Muscle layer of colon (tissue), 2 donors: ENCODE data around the gene ABCB9.

Source experiments
- H3K27ac ChIP-seq: one replicate; pipeline ENCODE4 v1.7.0; 2013; ENCODE audit warnings: low read depth, mild to moderate bottlenecking, low read length, moderate library complexity
- H3K27me3 ChIP-seq, 2 donors: one replicate each; pipeline ENCODE4 v1.7.0; 2013; ENCODE audit warnings: low read length in 2 of 2, mild to moderate bottlenecking in 2 of 2; ENCODE audit not compliant: insufficient read depth in 2 of 2, control insufficient read depth in 1 of 2
- H3K36me3 ChIP-seq: one replicate; pipeline ENCODE4 v1.7.0; 2013; ENCODE audit warnings: mild to moderate bottlenecking, low read length; ENCODE audit not compliant: insufficient read depth
- H3K4me1 ChIP-seq: one replicate; pipeline ENCODE4 v1.7.0; 2013; ENCODE audit warnings: mild to moderate bottlenecking, low read length; ENCODE audit not compliant: insufficient read depth
- H3K4me3 ChIP-seq, 2 donors: one replicate each; pipeline ENCODE4 v1.7.0; 2013; ENCODE audit warnings: low read length in 2 of 2, low read depth in 1 of 2, mild to moderate bottlenecking in 1 of 2, moderate library complexity in 1 of 2
- H3K9ac ChIP-seq: one replicate; pipeline ENCODE4 v1.7.0; 2013; ENCODE audit warnings: low read length
- H3K9me3 ChIP-seq: one replicate; pipeline ENCODE4 v1.7.0; 2013; ENCODE audit warnings: mild to moderate bottlenecking, low read length
- donor health status: abdominal sarcoma.
- donor health status: Adenocarcinoma of cecum.

Gene ABCB9

DNA sequence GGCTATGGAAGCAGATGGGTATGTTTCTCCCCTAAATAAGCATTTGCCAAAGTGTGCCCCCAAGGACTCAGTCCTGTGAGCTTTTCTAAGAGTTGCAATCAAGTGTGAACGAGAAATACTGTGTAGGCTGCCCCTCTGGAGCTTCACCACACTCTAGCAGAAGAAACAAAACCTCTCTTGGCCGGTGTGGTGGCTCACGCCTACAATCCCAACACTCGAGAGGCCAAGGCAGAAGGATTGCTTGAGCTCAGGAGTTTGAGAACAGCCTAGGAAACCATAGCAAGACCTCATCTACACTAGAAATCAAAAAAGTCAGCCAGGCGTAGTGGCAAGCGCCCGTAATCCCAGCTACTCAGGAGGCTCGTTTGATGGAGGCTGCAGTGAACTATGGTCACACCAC lies 80.1 kb downstream of the ABCB9 start:
- no peaks in the 10 kb centered on the region for H3K9me3 ChIP-seq
- H3K36me3 ChIP-seq = no peaks in the 10 kb centered on the region
- no peak overlapping the region for H3K4me3 ChIP-seq
- H3K27me3 ChIP-seq = no peaks in the 10 kb centered on the region
- H3K27ac ChIP-seq = no peak overlapping the region
- H3K9ac ChIP-seq = no peak overlapping the region
- H3K4me1 ChIP-seq = peaks cover 20% of the 10 kb centered on the region

DNA sequence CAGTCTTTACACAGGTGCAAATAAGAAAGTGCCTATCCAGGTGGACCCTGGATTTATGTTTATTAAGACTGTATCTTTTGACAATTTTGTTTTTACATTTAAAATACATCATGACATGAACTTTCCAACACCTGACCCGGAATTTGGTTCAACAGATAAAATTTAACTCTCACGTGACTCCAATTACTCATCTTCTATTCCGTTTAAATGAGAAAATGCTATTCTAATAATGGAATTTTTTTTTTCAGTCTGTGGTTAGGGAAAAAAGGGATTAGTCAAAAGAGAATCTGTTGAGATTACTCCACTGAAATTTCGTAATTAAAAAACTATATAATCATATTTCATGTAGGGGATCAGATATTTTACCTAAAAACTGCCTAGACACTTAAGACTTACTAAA lies 81.4 kb downstream of the ABCB9 start:
- H3K4me1 ChIP-seq = peaks cover 20% of the 10 kb centered on the region

GRCh38 chr12:122884091-122884826 lies 82.0 kb downstream of the ABCB9 start:
- Histone ChIP-seq H3K4me3 (no peak overlapping the region), H3K27ac (no peak overlapping the region), H3K9ac (no peak overlapping the region), H3K27me3 (no peaks in the 10 kb centered on the region), H3K9me3 (no peaks in the 10 kb centered on the region), H3K36me3 (no peaks in the 10 kb centered on the region), H3K4me1 (peaks cover 20% of the 10 kb centered on the region)

More for the DNA sequence above, 81.4 kb downstream of the ABCB9 start:
- no peak overlapping the region for H3K27ac ChIP-seq
- no peak overlapping the region for H3K4me3 ChIP-seq
- H3K9ac ChIP-seq = no peak overlapping the region
- no peaks in the 10 kb centered on the region for H3K27me3 ChIP-seq
- no peaks in the 10 kb centered on the region for H3K36me3 ChIP-seq
- H3K9me3 ChIP-seq = no peaks in the 10 kb centered on the region

- no peak overlapping the region for H3K27ac ChIP-seq
- H3K9me3 ChIP-seq = no peaks in the 10 kb centered on the region
- H3K36me3 ChIP-seq = no peaks in the 10 kb centered on the region
- no peaks in the 10 kb centered on the region for H3K27me3 ChIP-seq
- H3K4me3 ChIP-seq = no peak overlapping the region
- H3K4me1 ChIP-seq = peaks cover 9% of the 10 kb centered on the region
- no peak overlapping the region for H3K9ac ChIP-seq
Measured at GRCh38 chr12:122882908-122883558, 83.2 kb downstream of the ABCB9 start.

- H3K4me3 ChIP-seq = no peak overlapping the region
- no peaks in the 10 kb centered on the region for H3K36me3 ChIP-seq
- no peak overlapping the region for H3K9ac ChIP-seq
- H3K9me3 ChIP-seq = no peaks in the 10 kb centered on the region
- H3K4me1 ChIP-seq = no peaks in the 10 kb centered on the region
- no peak overlapping the region for H3K27ac ChIP-seq
- no peaks in the 10 kb centered on the region for H3K27me3 ChIP-seq
Measured at GRCh38 chr12:122880668-122881067, 85.6 kb downstream of the ABCB9 start.

DNA sequence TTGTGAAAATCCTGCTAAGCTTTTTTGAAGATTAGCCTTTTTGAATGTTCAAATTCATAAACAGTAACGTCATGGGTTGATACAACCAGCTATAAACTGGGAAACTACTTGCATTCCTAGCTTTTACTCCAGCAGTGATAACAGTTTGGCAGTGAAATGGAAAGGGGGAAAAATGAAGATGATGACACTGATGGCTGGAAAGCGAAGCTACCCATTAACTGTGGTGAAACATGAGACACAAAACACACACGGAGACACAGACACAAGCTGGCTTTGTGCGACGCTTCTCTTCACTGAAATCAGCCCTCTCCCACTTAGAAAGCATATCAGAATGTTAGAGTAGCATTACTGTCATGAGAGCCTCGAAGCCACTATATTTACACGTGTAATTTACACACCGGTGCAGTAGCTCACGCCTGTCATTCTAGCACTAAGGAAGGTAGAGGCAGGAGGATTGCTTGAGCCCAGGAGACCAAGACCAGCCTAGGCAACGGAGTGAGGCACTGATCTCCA lies 86.1 kb downstream of the ABCB9 start:
- no peaks in the 10 kb centered on the region for H3K36me3 ChIP-seq
- H3K9ac ChIP-seq = no peak overlapping the region
- H3K4me1 ChIP-seq = no peaks in the 10 kb centered on the region
- H3K27ac ChIP-seq = no peak overlapping the region
- no peaks in the 10 kb centered on the region for H3K9me3 ChIP-seq
- H3K27me3 ChIP-seq = no peaks in the 10 kb centered on the region
- H3K4me3 ChIP-seq = no peak overlapping the region
